ENCODE data around the gene GOLT1B. TPM values are rescaled to one million over a fixed set of nuclear protein-coding genes. Genes with fewer than 3 reads are reported as not detected.
A peak's percentile ranks its signal among the peaks of the same experiment; 100 is the strongest.
"Not testable (repeated sequence)": the region's sequence is repeated elsewhere in the genome, so short reads cannot be mapped to it uniquely, and the experiment has no call there.

GOLT1B gene
- 28.2 and 40.3 TPM in 2 replicates for total RNA-seq (2014; rRNA removed; shearing (Covaris generic))

- peak; percentile 87 for DNase-seq
- no peaks in the 10 kb centered on the region for H3K27me3 ChIP-seq (ENCODE audit: control insufficient read depth, insufficient read depth, low read length)
- peak within 1 kb of the TSS; percentile 83 for H3K4me3 ChIP-seq (ENCODE audit: insufficient read depth, low read depth, low read length)
- peaks cover 7% of the 10 kb centered on the region for H3K36me3 ChIP-seq (replicated peaks; ENCODE audit: control insufficient read depth, insufficient read depth, low read length)
These were observed at the start of gene GOLT1B, which contains the start of gene RECQL for GRCh38 chr12:21501258-21502163. Gene GOLT1B (plus strand): TSS chr12:21501789. CDS start chr12:21501924, 135 bp downstream. Gene RECQL (minus strand): TSS chr12:21501635. CDS start chr12:21499570, 2,065 bp downstream.

GRCh38 chr12:21453312-21453852, 48.2 kb upstream of the GOLT1B start:
- Histone ChIP-seq H3K27me3 (ENCODE audit: control insufficient read depth, insufficient read depth, low read length) (no peaks in the 10 kb centered on the region), H3K4me3 (ENCODE audit: insufficient read depth, low read depth, low read length) (no peak overlapping the region), H3K36me3 (replicated peaks; ENCODE audit: control insufficient read depth, insufficient read depth, low read length) (no peaks in the 10 kb centered on the region)
- no peak for DNase-seq

GRCh38 chr12:21456291-21456780, 45.3 kb upstream of the GOLT1B start:
- Histone ChIP-seq H3K36me3 (replicated peaks; ENCODE audit: control insufficient read depth, insufficient read depth, low read length) (no peaks in the 10 kb centered on the region), H3K4me3 (ENCODE audit: insufficient read depth, low read depth, low read length) (no peak overlapping the region), H3K27me3 (ENCODE audit: control insufficient read depth, insufficient read depth, low read length) (no peaks in the 10 kb centered on the region)
- DNase-seq: no peak

- Histone ChIP-seq H3K36me3 (replicated peaks; ENCODE audit: control insufficient read depth, insufficient read depth, low read length) (no peaks in the 10 kb centered on the region), H3K4me3 (ENCODE audit: insufficient read depth, low read depth, low read length) (no peak overlapping the region), H3K27me3 (ENCODE audit: control insufficient read depth, insufficient read depth, low read length) (no peaks in the 10 kb centered on the region)
- DNase-seq: no peak
These were observed 42.1 kb upstream of the GOLT1B start for GRCh38 chr12:21459474-21459873.

- H3K36me3 ChIP-seq (replicated peaks; ENCODE audit: control insufficient read depth, insufficient read depth, low read length); H3K27me3 ChIP-seq (ENCODE audit: control insufficient read depth, insufficient read depth, low read length); DNase-seq; H3K4me3 ChIP-seq (ENCODE audit: insufficient read depth, low read depth, low read length): not testable (repeated sequence)
These were observed 34.3 kb upstream of the GOLT1B start for GRCh38 chr12:21467334-21467733.

- Histone ChIP-seq H3K36me3 (replicated peaks; ENCODE audit: control insufficient read depth, insufficient read depth, low read length) (peaks cover 3% of the 10 kb centered on the region), H3K27me3 (ENCODE audit: control insufficient read depth, insufficient read depth, low read length) (no peaks in the 10 kb centered on the region), H3K4me3 (ENCODE audit: insufficient read depth, low read depth, low read length) (no peak overlapping the region)
- DNase-seq: no peak
These were observed 30.3 kb upstream of the GOLT1B start for GRCh38 chr12:21471294-21471693.

GRCh38 chr12:21472197-21472823, 29.3 kb upstream of the GOLT1B start:
- Histone ChIP-seq H3K27me3 (ENCODE audit: control insufficient read depth, insufficient read depth, low read length) (no peaks in the 10 kb centered on the region), H3K4me3 (ENCODE audit: insufficient read depth, low read depth, low read length) (no peak overlapping the region), H3K36me3 (replicated peaks; ENCODE audit: control insufficient read depth, insufficient read depth, low read length) (peaks cover 3% of the 10 kb centered on the region)

GRCh38 chr12:21475552-21475951, 26.0 kb upstream of the GOLT1B start:
- DNase-seq: no peak
- Histone ChIP-seq H3K27me3 (ENCODE audit: control insufficient read depth, insufficient read depth, low read length) (no peaks in the 10 kb centered on the region), H3K36me3 (replicated peaks; ENCODE audit: control insufficient read depth, insufficient read depth, low read length) (peaks cover 3% of the 10 kb centered on the region), H3K4me3 (ENCODE audit: insufficient read depth, low read depth, low read length) (no peak overlapping the region)

More at GRCh38 chr12:21472197-21472823, 29.3 kb upstream of the GOLT1B start:
- DNase-seq: no peak

GRCh38 chr12:21476949-21477348, 24.6 kb upstream of the GOLT1B start:
- no peak for DNase-seq
- H3K4me3 ChIP-seq (ENCODE audit: insufficient read depth, low read depth, low read length): no peak overlapping the region
- peaks cover 3% of the 10 kb centered on the region for H3K36me3 ChIP-seq (replicated peaks; ENCODE audit: control insufficient read depth, insufficient read depth, low read length)
- H3K27me3 ChIP-seq (ENCODE audit: control insufficient read depth, insufficient read depth, low read length): no peaks in the 10 kb centered on the region

GRCh38 chr12:21478756-21479455, 22.7 kb upstream of the GOLT1B start:
- Histone ChIP-seq H3K36me3 (replicated peaks; ENCODE audit: control insufficient read depth, insufficient read depth, low read length) (peaks cover 3% of the 10 kb centered on the region), H3K27me3 (ENCODE audit: control insufficient read depth, insufficient read depth, low read length) (no peaks in the 10 kb centered on the region), H3K4me3 (ENCODE audit: insufficient read depth, low read depth, low read length) (no peak overlapping the region)
- DNase-seq: no peak

- Histone ChIP-seq H3K4me3 (ENCODE audit: insufficient read depth, low read depth, low read length) (no peak overlapping the region), H3K36me3 (replicated peaks; ENCODE audit: control insufficient read depth, insufficient read depth, low read length) (no peaks in the 10 kb centered on the region; the same call in 1 of the 2 replicates), H3K27me3 (ENCODE audit: control insufficient read depth, insufficient read depth, low read length) (no peaks in the 10 kb centered on the region)
- no peak for DNase-seq
These were observed 18.1 kb upstream of the GOLT1B start for GRCh38 chr12:21483531-21483930.

- H3K27me3 ChIP-seq (ENCODE audit: control insufficient read depth, insufficient read depth, low read length): no peaks in the 10 kb centered on the region
- no peak for DNase-seq
- peaks cover 1% of the 10 kb centered on the region; the same call in 1 of the 2 replicates for H3K36me3 ChIP-seq (replicated peaks; ENCODE audit: control insufficient read depth, insufficient read depth, low read length)
- H3K4me3 ChIP-seq (ENCODE audit: insufficient read depth, low read depth, low read length): no peak overlapping the region
These were observed 15.6 kb upstream of the GOLT1B start for GRCh38 chr12:21485998-21486397.

GRCh38 chr12:21499765-21500164, 1.8 kb upstream of the GOLT1B start:
- Histone ChIP-seq H3K36me3 (replicated peaks; ENCODE audit: control insufficient read depth, insufficient read depth, low read length) (peaks cover 7% of the 10 kb centered on the region), H3K27me3 (ENCODE audit: control insufficient read depth, insufficient read depth, low read length) (no peaks in the 10 kb centered on the region), H3K4me3 (ENCODE audit: insufficient read depth, low read depth, low read length) (no peak overlapping the region)
- DNase-seq: no peak

- Histone ChIP-seq H3K36me3 (replicated peaks; ENCODE audit: control insufficient read depth, insufficient read depth, low read length) (peaks cover 7% of the 10 kb centered on the region), H3K4me3 (ENCODE audit: insufficient read depth, low read depth, low read length) (peak overlapping the region; percentile 83), H3K27me3 (ENCODE audit: control insufficient read depth, insufficient read depth, low read length) (no peaks in the 10 kb centered on the region)
- DNase-seq: no peak
These were observed 767 bp upstream of the GOLT1B start for GRCh38 chr12:21500786-21501257.

Data from H7 (cell line).